ENCODE measurements around the gene SPINT3.

Gene SPINT3

GRCh38 chr20:45515147-45515913, at the start of gene SPINT3:
TSS of gene SPINT3 (minus strand) at chr20:45515622. CDS start at chr20:45515608, 14 bp downstream.
- no peak for DNase-seq (ENCODE audit: low spot score)
- ChIA-PET POLR2A (ENCODE audit: low non-redundant PET) (no interaction called here), CTCF (interaction anchor here (0.7 to 2.0 kb wide), 2 partner anchors 256 to 501 kb away, joined by 3 to 5 read pairs; no protein-coding TSS in a partner anchor)
- no peak within 1 kb of the TSS for H3K27ac ChIP-seq
- TF ChIP-seq, protein P1, sequence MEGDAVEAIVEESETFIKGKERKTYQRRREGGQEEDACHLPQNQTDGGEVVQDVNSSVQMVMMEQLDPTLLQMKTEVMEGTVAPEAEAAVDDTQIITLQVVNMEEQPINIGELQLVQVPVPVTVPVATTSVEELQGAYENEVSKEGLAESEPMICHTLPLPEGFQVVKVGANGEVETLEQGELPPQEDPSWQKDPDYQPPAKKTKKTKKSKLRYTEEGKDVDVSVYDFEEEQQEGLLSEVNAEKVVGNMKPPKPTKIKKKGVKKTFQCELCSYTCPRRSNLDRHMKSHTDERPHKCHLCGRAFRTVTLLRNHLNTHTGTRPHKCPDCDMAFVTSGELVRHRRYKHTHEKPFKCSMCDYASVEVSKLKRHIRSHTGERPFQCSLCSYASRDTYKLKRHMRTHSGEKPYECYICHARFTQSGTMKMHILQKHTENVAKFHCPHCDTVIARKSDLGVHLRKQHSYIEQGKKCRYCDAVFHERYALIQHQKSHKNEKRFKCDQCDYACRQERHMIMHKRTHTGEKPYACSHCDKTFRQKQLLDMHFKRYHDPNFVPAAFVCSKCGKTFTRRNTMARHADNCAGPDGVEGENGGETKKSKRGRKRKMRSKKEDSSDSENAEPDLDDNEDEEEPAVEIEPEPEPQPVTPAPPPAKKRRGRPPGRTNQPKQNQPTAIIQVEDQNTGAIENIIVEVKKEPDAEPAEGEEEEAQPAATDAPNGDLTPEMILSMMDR (conservative IDR thresholded peaks at IDR 0.05; ENCODE audit: low read depth) = no peak

DNA sequence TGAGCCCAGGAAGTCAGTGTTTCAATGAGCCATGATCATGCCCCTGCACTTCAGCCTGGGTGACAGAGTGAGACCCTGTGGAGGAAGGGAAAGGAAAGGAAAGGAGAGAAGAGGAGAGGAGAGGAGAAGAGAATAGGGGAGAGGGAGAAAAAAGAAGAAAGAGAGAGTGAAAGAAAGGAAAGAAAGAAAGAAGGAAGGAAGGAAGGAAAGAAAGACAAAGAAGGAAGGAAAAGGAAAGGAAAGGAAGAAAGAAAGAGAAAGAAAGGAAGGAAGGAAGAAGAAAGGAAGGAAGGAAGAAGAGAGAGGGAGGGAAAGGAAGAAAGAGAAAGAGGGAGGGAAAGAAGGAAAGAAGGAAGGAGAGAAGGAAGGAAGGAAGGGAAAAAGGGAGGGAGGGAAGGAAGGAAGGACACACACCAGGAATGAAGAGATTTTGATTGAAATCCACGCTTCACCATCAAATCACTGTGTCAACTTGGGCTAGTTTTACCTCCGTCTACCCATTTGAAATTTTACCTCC, 49.4 kb upstream of the SPINT3 start:
- no peak overlapping the region for H3K27ac ChIP-seq
- no peak for DNase-seq (ENCODE audit: low spot score)
- TF ChIP-seq, protein P1 (conservative IDR thresholded peaks at IDR 0.05; ENCODE audit: low read depth) = no peak
- ChIA-PET CTCF (no interaction called here), POLR2A (ENCODE audit: low non-redundant PET) (no interaction called here)

DNA sequence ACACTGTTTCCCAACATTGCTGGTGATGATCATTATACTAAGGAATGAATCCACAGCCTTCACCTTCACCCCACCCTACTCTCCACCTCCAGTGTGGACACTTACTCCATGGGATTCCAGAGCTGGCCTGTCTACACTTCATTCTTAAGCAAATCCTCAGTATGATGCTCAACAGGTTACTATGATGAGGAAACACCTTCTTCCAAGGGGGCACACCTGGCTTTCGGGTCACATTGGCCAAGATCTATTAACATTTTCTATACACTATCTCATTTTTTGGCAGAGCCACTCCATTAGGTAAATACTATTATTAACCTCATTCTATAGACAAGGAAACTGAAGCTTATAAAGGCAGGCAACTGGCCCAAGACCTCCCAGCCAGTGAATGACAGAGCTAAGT, 39.8 kb upstream of the SPINT3 start:
- ChIA-PET POLR2A (ENCODE audit: low non-redundant PET) (no interaction called here), CTCF (interaction anchor here (0.6 to 1.2 kb wide), 2 partner anchors 216 to 1197 kb away, joined by 3 read pairs; no protein-coding TSS in a partner anchor)
- no peak overlapping the region for H3K27ac ChIP-seq
- DNase-seq (ENCODE audit: low spot score) = no peak
- TF ChIP-seq, protein P1 (conservative IDR thresholded peaks at IDR 0.05; ENCODE audit: low read depth) = no peak

DNA sequence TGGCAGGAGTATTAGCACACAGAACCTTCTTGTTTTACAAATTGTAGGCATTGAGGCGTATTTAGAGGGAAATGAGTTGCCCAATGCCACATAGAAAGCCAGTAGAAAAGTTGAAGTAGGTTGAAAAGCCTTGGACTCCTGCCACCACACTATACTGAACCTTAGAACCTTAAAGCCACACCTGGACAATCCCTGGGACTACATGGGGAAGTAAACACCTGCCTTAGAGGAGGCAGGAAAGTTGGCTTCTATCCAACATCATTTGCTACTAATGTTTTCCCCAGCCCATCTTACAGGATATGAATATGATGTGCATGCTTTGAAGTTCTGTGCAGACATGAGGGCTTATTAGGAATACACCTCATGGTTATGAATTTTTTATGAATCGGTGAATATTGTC, 37.0 kb upstream of the SPINT3 start:
- no peak for DNase-seq (ENCODE audit: low spot score)
- H3K27ac ChIP-seq = no peak overlapping the region
- CTCF ChIA-PET = no interaction called here
- POLR2A ChIA-PET (ENCODE audit: low non-redundant PET) = no interaction called here
- TF ChIP-seq, protein P1 (conservative IDR thresholded peaks at IDR 0.05; ENCODE audit: low read depth) = no peak

DNA sequence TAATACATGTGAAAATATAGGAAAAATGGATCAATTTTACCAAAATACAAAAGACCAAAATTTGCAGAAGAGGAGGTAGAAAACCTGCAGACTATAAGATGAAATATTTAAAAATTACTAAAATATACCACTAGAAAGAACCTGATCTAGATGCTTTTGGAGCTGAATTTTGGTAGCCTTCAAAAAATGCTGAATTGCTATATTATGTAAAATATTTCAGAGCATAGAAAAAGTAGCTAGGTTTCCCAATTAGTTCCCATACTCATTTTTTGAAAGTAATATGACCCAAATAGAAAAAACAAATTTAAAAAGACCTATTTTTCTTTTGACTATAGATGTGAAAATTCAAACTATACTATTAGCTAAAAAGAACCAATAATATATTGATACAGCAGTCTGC, 35.3 kb upstream of the SPINT3 start:
- DNase-seq (ENCODE audit: low spot score) = no peak
- no peak overlapping the region for H3K27ac ChIP-seq
- ChIA-PET POLR2A (ENCODE audit: low non-redundant PET) (no interaction called here), CTCF (interaction anchor here (0.6 to 2.3 kb wide), 3 partner anchors 66 to 344 kb away, joined by 3 to 10 read pairs (median 4); no protein-coding TSS in a partner anchor)
- TF ChIP-seq, protein P1 (conservative IDR thresholded peaks at IDR 0.05; ENCODE audit: low read depth) = no peak

GRCh38 chr20:45548410-45548809, 33.0 kb upstream of the SPINT3 start:
- H3K27ac ChIP-seq = no peak overlapping the region
- TF ChIP-seq, protein P1 (conservative IDR thresholded peaks at IDR 0.05; ENCODE audit: low read depth) = no peak
- POLR2A ChIA-PET (ENCODE audit: low non-redundant PET) = interaction anchor here (0.8 kb wide), 1 partner anchor 223 kb away, joined by 3 read pairs; no protein-coding TSS in a partner anchor
- CTCF ChIA-PET = interaction anchor here (0.6 to 2.1 kb wide), 3 partner anchors 223 to 627 kb away, joined by 3 to 16 read pairs (median 3); no protein-coding TSS in a partner anchor
- no peak for DNase-seq (ENCODE audit: low spot score)
